ENCODE data around the gene ADAMTS17.

Gene ADAMTS17

GRCh38 chr15:100113351-100114080 lies 228.3 kb downstream of the ADAMTS17 start:
- DNase-seq (ENCODE audit: low read depth in 1 of 2, low spot score in 1 of 2), result no peak

GRCh38 chr15:100112636-100113305 lies 229.0 kb downstream of the ADAMTS17 start:
- no peak for DNase-seq (ENCODE audit: low read depth in 1 of 2, low spot score in 1 of 2)

GRCh38 chr15:100112061-100112420 lies 229.7 kb downstream of the ADAMTS17 start:
- DNase-seq (ENCODE audit: low read depth in 1 of 2, low spot score in 1 of 2), result no peak

- DNase-seq (ENCODE audit: low read depth in 1 of 2, low spot score in 1 of 2), result peak; percentile 14 to 26
Observed at GRCh38 chr15:100111125-100112060, 230.4 kb downstream of the ADAMTS17 start.

GRCh38 chr15:100109486-100110035 lies 232.2 kb downstream of the ADAMTS17 start:
- no peak for DNase-seq (ENCODE audit: low read depth in 1 of 2, low spot score in 1 of 2)

GRCh38 chr15:100108846-100109245 lies 232.9 kb downstream of the ADAMTS17 start:
- DNase-seq (ENCODE audit: low read depth in 1 of 2, low spot score in 1 of 2), result no peak

- no peak for DNase-seq (ENCODE audit: low read depth in 1 of 2, low spot score in 1 of 2)
Observed at GRCh38 chr15:100108346-100108745, 233.4 kb downstream of the ADAMTS17 start.

- DNase-seq (ENCODE audit: low read depth in 1 of 2, low spot score in 1 of 2), result no peak
Observed at GRCh38 chr15:100107606-100108225, 234.1 kb downstream of the ADAMTS17 start.

GRCh38 chr15:100107151-100107550 lies 234.6 kb downstream of the ADAMTS17 start:
- no peak for DNase-seq (ENCODE audit: low read depth in 1 of 2, low spot score in 1 of 2)

GRCh38 chr15:100106732-100107131 lies 235.0 kb downstream of the ADAMTS17 start:
- no peak for DNase-seq (ENCODE audit: low read depth in 1 of 2, low spot score in 1 of 2)

GRCh38 chr15:100105101-100105500 lies 236.7 kb downstream of the ADAMTS17 start:
- DNase-seq (ENCODE audit: low read depth in 1 of 2, low spot score in 1 of 2), result no peak

- DNase-seq (ENCODE audit: low read depth in 1 of 2, low spot score in 1 of 2), result no peak
Observed at GRCh38 chr15:100104245-100104644, 237.5 kb downstream of the ADAMTS17 start.

- no peak for DNase-seq (ENCODE audit: low read depth in 1 of 2, low spot score in 1 of 2)
Observed at GRCh38 chr15:100103828-100104227, 237.9 kb downstream of the ADAMTS17 start.

GRCh38 chr15:100101426-100102089 lies 240.2 kb downstream of the ADAMTS17 start:
- no peak for DNase-seq (ENCODE audit: low read depth in 1 of 2, low spot score in 1 of 2)

- no peak for DNase-seq (ENCODE audit: low read depth in 1 of 2, low spot score in 1 of 2)
Observed at GRCh38 chr15:100100926-100101325, 240.8 kb downstream of the ADAMTS17 start.

GRCh38 chr15:100099976-100100375 lies 241.8 kb downstream of the ADAMTS17 start:
- DNase-seq (ENCODE audit: low read depth in 1 of 2, low spot score in 1 of 2), result no peak

GRCh38 chr15:100098705-100099104 lies 243.1 kb downstream of the ADAMTS17 start:
- no peak for DNase-seq (ENCODE audit: low read depth in 1 of 2, low spot score in 1 of 2)

- DNase-seq (ENCODE audit: low read depth in 1 of 2, low spot score in 1 of 2), result no peak
Observed at GRCh38 chr15:100097342-100098127, 244.2 kb downstream of the ADAMTS17 start.

GRCh38 chr15:100096700-100097099 lies 245.1 kb downstream of the ADAMTS17 start:
- no peak for DNase-seq (ENCODE audit: low read depth in 1 of 2, low spot score in 1 of 2)

GRCh38 chr15:100096248-100096600 lies 245.6 kb downstream of the ADAMTS17 start:
- DNase-seq (ENCODE audit: low read depth in 1 of 2, low spot score in 1 of 2), result no peak

Measured in activated CD4-positive, alpha-beta T cell treated with anti-CD3 and anti-CD28 coated beads, Interleukin-2, amount 50 U/mL, for 24 hours (primary cell).